ENCODE results near the gene KRTAP4-11.
"Not testable (repeated sequence)": the region's sequence is repeated elsewhere in the genome, so short reads cannot be mapped to it uniquely, and the experiment has no call there.

The KRTAP4-11 gene

GRCh38 chr17:41123991-41124371 lies 5.8 kb upstream of the KRTAP4-11 start, which contains the start of gene KRTAP4-12:
KRTAP4-12 (minus strand) TSS chr17:41124182; CDS start chr17:41124122, 60 bp downstream.
- not testable (repeated sequence) for DNase-seq (ENCODE audit: low spot score)

- not testable (repeated sequence) for DNase-seq (ENCODE audit: low spot score)
Observed at GRCh38 chr17:41123292-41123990, 5.3 kb upstream of the KRTAP4-11 start.

GRCh38 chr17:41121742-41122141 lies 3.6 kb upstream of the KRTAP4-11 start:
- no peak for DNase-seq (ENCODE audit: low spot score)

GRCh38 chr17:41119696-41120690 lies 1.8 kb upstream of the KRTAP4-11 start:
- DNase-seq (ENCODE audit: low spot score): not testable (repeated sequence)

GRCh38 chr17:41118721-41119120 lies 548 bp upstream of the KRTAP4-11 start:
- DNase-seq (ENCODE audit: low spot score): no peak

GRCh38 chr17:41116297-41116696 lies 1.9 kb downstream of the KRTAP4-11 start:
- no peak for DNase-seq (ENCODE audit: low spot score)

GRCh38 chr17:41111151-41111885 lies 6.9 kb downstream of the KRTAP4-11 start:
- no peak for DNase-seq (ENCODE audit: low spot score)

- not testable (repeated sequence) for DNase-seq (ENCODE audit: low spot score)
Observed at GRCh38 chr17:41108728-41109386, 9.3 kb downstream of the KRTAP4-11 start.

GRCh38 chr17:41107941-41108450 lies 10.2 kb downstream of the KRTAP4-11 start:
- DNase-seq (ENCODE audit: low spot score): no peak

GRCh38 chr17:41105347-41105746 lies 12.8 kb downstream of the KRTAP4-11 start, which contains the start of gene KRTAP4-9:
KRTAP4-9 (plus strand) TSS chr17:41105389; CDS start chr17:41105389, 0 bp downstream.
- DNase-seq (ENCODE audit: low spot score): not testable (repeated sequence)

GRCh38 chr17:41104386-41105038 lies 13.7 kb downstream of the KRTAP4-11 start:
- peak; percentile 18 for DNase-seq (ENCODE audit: low spot score)

GRCh38 chr17:41103896-41104295 lies 14.3 kb downstream of the KRTAP4-11 start:
- DNase-seq (ENCODE audit: low spot score): no peak

GRCh38 chr17:41101586-41102259 lies 16.4 kb downstream of the KRTAP4-11 start, which contains the start of gene KRTAP4-16:
KRTAP4-16 (minus strand) TSS chr17:41102209; CDS start chr17:41102209, 0 bp downstream.
- DNase-seq (ENCODE audit: low spot score): no peak

- not testable (repeated sequence) for DNase-seq (ENCODE audit: low spot score)
Observed at GRCh38 chr17:41099682-41100480, 18.3 kb downstream of the KRTAP4-11 start.

GRCh38 chr17:41098481-41098880 lies 19.7 kb downstream of the KRTAP4-11 start:
- DNase-seq (ENCODE audit: low spot score): no peak

GRCh38 chr17:41098042-41098441 lies 20.1 kb downstream of the KRTAP4-11 start, which contains the start of gene KRTAP4-8:
KRTAP4-8 (minus strand) TSS chr17:41098142; CDS start chr17:41098084, 58 bp downstream.
- DNase-seq (ENCODE audit: low spot score): no peak

- DNase-seq (ENCODE audit: low spot score): peak; percentile 14
Observed at GRCh38 chr17:41096055-41096454, 22.1 kb downstream of the KRTAP4-11 start.

GRCh38 chr17:41088760-41089352 lies 29.3 kb downstream of the KRTAP4-11 start:
- not testable (repeated sequence) for DNase-seq (ENCODE audit: low spot score)
